Left ventricle myocardium inferior (tissue), 1 donor: Measurements from ENCODE around the gene ANK2. TPM values are rescaled to one million over a fixed set of nuclear protein-coding genes. Genes with fewer than 3 reads are reported as not detected.

Experiments used
- DNase-seq: peaks from one replicate; pipeline ENCODE4 v3.0.0-alpha.2; 2020
- H3K27ac ChIP-seq: fragments of 200-600 bp; replicated peaks from 2 replicates; pipeline ENCODE4 v1.8.0; 2021
- H3K27me3 ChIP-seq: fragments of 200-600 bp; 2 replicates; pipeline ENCODE4 v1.8.0; 2021; ENCODE audit warnings: low read depth
- H3K36me3 ChIP-seq: fragments of 200-600 bp; 2 replicates; pipeline ENCODE4 v1.8.0; 2021
- H3K4me1 ChIP-seq: fragments of 200-600 bp; 2 replicates; pipeline ENCODE4 v1.8.0; 2021
- H3K4me3 ChIP-seq: fragments of 200-600 bp; 2 replicates; pipeline ENCODE4 v1.8.0; 2021; ENCODE audit warnings: mild to moderate bottlenecking, moderate library complexity
- H3K9me3 ChIP-seq: fragments of 200-600 bp; replicated peaks from 2 replicates; pipeline ENCODE4 v1.8.0; 2021
- intact Hi-C: fragments of 100-400 bp; cut with micrococcal nuclease; formaldehyde crosslinking; loops from one replicate; pipeline ENCODE4 v1.11.0; 2022
- total RNA-seq: library from RNA; stranded (reverse); fragmentation: NEBNext Ultra II Directional; extraction: Animal tissue kit (Norgen Biotek cat#: 25700); gene quantifications from one replicate; pipeline ENCODE4 v1.2.1, GENCODE V29; 2021
- TF ChIP-seq, protein P1 (sequence below): fragments of 200-600 bp; IDR thresholded peaks from 2 replicates; pipeline ENCODE4 v1.8.0; 2021; ENCODE audit warnings: antibody characterized with exemption, mild to moderate bottlenecking, borderline replicate concordance
- donor health status: DM: no; HTN: yes; CAD: no; lungs with severe emphysema.

ANK2 gene
- total RNA-seq, 1 donor from 2014 or later = 267 TPM

DNA sequence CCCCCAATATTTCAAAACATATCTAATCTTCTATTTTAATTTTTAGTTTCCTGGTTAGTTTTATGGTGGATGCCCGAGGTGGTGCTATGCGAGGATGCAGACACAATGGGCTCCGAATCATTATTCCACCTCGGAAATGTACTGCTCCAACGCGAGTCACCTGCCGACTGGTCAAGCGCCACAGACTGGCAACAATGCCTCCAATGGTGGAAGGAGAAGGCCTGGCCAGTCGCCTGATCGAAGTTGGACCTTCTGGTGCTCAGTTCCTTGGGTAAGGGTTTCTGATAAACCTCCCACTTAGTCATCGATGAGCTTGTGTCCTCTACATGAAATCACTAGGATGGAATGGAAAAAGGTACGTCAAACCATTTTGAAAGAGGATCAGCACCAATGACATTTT lies 280.7 kb downstream of the ANK2 start:
- intact Hi-C loops = no loop called here
- no peaks in the 10 kb centered on the region for H3K9me3 ChIP-seq
- no peak for DNase-seq
- TF ChIP-seq, protein P1, sequence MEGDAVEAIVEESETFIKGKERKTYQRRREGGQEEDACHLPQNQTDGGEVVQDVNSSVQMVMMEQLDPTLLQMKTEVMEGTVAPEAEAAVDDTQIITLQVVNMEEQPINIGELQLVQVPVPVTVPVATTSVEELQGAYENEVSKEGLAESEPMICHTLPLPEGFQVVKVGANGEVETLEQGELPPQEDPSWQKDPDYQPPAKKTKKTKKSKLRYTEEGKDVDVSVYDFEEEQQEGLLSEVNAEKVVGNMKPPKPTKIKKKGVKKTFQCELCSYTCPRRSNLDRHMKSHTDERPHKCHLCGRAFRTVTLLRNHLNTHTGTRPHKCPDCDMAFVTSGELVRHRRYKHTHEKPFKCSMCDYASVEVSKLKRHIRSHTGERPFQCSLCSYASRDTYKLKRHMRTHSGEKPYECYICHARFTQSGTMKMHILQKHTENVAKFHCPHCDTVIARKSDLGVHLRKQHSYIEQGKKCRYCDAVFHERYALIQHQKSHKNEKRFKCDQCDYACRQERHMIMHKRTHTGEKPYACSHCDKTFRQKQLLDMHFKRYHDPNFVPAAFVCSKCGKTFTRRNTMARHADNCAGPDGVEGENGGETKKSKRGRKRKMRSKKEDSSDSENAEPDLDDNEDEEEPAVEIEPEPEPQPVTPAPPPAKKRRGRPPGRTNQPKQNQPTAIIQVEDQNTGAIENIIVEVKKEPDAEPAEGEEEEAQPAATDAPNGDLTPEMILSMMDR = no peak
- peaks cover 7% of the 10 kb centered on the region for H3K36me3 ChIP-seq
- no peak overlapping the region for H3K27ac ChIP-seq
- H3K4me1 ChIP-seq = peaks cover 4% of the 10 kb centered on the region
- no peak overlapping the region for H3K4me3 ChIP-seq
- no peaks in the 10 kb centered on the region for H3K27me3 ChIP-seq

- Histone ChIP-seq H3K4me3 (no peak overlapping the region), H3K27me3 (no peaks in the 10 kb centered on the region), H3K4me1 (peaks cover 4% of the 10 kb centered on the region), H3K27ac (no peak overlapping the region), H3K9me3 (no peaks in the 10 kb centered on the region), H3K36me3 (peaks cover 7% of the 10 kb centered on the region)
- intact Hi-C loops = no loop called here
- DNase-seq = no peak
- TF ChIP-seq, protein P1 = no peak
Measured at GRCh38 chr4:113331811-113332210, 282.4 kb downstream of the ANK2 start.

GRCh38 chr4:113332701-113333100 lies 283.2 kb downstream of the ANK2 start:
- no peaks in the 10 kb centered on the region for H3K27me3 ChIP-seq
- H3K9me3 ChIP-seq = no peaks in the 10 kb centered on the region
- H3K27ac ChIP-seq = no peak overlapping the region
- H3K36me3 ChIP-seq = peaks cover 7% of the 10 kb centered on the region
- peaks cover 1% of the 10 kb centered on the region for H3K4me1 ChIP-seq
- TF ChIP-seq, protein P1 = no peak
- no peak for DNase-seq
- H3K4me3 ChIP-seq = no peak overlapping the region
- intact Hi-C loops = no loop called here

DNA sequence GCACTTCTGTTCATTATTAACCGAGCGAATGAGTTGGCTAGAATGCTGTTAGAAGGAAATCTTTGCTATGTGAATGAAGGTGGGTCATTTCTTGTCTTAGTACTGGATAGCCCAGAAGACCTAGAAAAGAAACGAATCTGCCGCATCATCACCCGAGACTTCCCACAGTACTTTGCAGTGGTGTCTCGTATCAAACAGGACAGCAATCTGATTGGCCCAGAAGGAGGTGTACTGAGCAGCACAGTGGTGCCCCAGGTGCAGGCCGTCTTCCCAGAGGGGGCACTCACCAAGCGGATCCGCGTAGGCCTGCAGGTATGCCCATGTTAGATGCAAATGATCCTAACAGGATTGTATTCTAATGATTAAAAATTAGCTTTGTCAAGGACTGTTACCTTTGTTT lies 286.3 kb downstream of the ANK2 start:
- no peak for DNase-seq
- H3K27me3 ChIP-seq = no peaks in the 10 kb centered on the region
- peaks cover 4% of the 10 kb centered on the region for H3K4me1 ChIP-seq
- TF ChIP-seq, protein P1 = no peak
- H3K4me3 ChIP-seq = no peak overlapping the region
- intact Hi-C loops = no loop called here
- H3K27ac ChIP-seq = no peak overlapping the region
- peaks cover 7% of the 10 kb centered on the region for H3K36me3 ChIP-seq
- H3K9me3 ChIP-seq = no peaks in the 10 kb centered on the region

GRCh38 chr4:113336556-113336955 lies 287.1 kb downstream of the ANK2 start:
- Histone ChIP-seq H3K4me3 (no peak overlapping the region), H3K36me3 (peaks cover under 1% of the 10 kb centered on the region), H3K4me1 (peaks cover 4% of the 10 kb centered on the region), H3K27me3 (no peaks in the 10 kb centered on the region), H3K27ac (no peak overlapping the region), H3K9me3 (no peaks in the 10 kb centered on the region)
- intact Hi-C loops = no loop called here
- TF ChIP-seq, protein P1 = no peak
- no peak for DNase-seq

- DNase-seq = no peak
Measured at GRCh38 chr4:113339430-113339813, 290.0 kb downstream of the ANK2 start.

More at GRCh38 chr4:113339430-113339813, 290.0 kb downstream of the ANK2 start:
- H3K9me3 ChIP-seq = no peaks in the 10 kb centered on the region
- H3K27me3 ChIP-seq = no peaks in the 10 kb centered on the region
- intact Hi-C loops = no loop called here
- no peak overlapping the region for H3K4me3 ChIP-seq
- H3K27ac ChIP-seq = peak overlapping the region; percentile 9
- TF ChIP-seq, protein P1 = no peak
- H3K4me1 ChIP-seq = peaks cover 4% of the 10 kb centered on the region
- H3K36me3 ChIP-seq = peaks cover 26% of the 10 kb centered on the region
